GM18519 (cell line): ENCODE measurements around the gene MYF6.
"Not testable (repeated sequence)": the region's sequence is repeated elsewhere in the genome, so short reads cannot be mapped to it uniquely, and the experiment has no call there.

Experiments used
- ATAC-seq: cut with Tn5 transposase; IDR thresholded peaks from one replicate; pipeline ENCODE4 v1.9.1; 2021; ENCODE audit warnings: mild to moderate bottlenecking, moderate library complexity; ENCODE audit not compliant: unreplicated experiment, low FRiP score

MYF6 gene

DNA sequence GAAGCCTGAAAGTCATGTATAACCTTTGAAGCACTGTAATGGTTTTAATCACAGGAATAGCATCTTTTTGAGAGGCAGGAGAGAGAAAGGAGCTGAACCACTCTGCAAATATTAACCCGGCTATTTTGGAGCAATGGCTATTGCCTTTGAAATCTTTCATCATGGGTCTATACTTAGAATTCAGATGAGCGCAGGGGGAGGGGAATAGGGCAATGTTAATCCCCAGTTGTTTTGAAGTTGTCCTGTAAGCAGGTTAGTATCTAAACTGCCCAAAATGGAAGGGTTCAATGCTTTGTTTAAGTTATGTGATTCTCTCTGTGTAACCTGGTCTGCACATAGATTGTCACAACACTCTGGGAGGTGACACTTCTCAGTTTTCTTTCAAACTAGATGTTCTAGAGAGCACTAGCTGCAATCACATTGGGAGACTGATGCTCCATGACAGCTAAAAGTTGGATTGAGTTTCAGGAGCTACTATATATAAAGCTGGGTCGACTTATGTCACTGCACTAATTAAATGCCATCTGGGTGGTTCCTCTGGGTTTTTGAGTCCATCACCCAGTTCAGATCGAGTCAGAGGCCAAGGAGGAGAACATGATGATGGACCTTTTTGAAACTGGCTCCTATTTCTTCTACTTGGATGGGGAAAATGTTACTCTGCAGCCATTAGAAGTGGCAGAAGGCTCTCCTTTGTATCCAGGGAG, at the start of gene MYF6:
Gene MYF6, plus strand, starts transcription at position 509 of the 704 bp plus-strand sequence. Its CDS starts 86 bp downstream, at position 595.
- ATAC-seq, result no peak

DNA sequence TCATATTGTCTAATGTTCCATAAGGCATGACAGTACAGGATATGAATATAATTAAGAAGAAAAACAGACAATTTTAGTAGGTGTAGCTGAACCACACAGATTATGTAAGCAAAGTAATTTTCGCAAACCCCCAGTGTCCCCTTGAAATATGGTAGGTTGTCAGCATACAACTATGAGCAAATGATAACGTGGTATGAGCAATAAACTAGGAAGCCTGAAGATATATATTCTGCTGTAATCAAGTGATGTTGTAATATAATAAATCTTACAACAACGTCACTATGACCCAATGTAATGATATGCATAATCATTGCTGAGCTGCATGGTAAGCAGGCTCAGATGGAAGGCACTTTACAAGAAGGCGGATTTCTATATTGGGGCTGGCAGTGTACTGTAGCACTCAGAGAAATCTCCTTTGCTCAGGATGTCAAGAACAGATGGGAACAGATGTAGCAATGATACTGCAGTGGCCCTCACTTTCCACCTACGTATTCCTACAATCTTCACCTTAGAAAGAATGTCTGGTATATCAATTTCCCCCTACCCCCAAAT, 47.8 kb upstream of the MYF6 start:
- ATAC-seq, result no peak

DNA sequence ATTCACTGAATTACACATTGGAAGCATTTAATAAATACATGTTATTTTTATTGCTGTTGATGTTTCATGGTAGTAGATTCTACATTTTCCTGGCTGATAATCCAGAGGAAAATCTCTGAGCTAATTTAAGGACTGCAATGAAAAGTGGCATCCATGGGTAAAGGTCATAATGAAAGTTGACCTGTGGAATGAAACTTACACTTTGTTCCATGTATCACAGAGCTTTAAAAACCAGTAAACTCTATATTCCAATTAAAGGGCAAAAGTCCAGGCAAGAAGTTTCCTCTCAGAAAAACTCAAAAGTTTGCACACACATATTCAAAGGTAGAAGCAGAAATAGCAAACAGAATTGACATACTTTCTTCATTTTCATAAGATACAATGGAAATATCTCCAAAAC, 44.8 kb upstream of the MYF6 start:
- no peak for ATAC-seq

DNA sequence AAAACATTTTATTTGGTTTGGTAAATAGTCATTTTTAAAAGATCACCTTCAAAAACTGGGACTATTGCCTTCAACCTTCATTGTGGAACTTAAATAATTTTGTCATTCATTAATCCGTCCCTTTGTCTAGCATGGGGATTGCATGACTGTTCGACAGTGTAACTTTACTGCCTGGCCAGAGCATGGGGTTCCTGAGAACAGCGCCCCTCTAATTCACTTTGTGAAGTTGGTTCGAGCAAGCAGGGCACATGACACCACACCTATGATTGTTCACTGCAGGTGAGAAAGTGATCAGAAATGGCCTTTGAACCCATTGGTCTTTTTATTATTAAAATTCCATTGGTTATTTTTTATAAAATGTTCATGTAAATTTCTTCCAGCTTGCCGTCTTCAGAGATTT, 37.2 kb upstream of the MYF6 start:
- ATAC-seq, result no peak

DNA sequence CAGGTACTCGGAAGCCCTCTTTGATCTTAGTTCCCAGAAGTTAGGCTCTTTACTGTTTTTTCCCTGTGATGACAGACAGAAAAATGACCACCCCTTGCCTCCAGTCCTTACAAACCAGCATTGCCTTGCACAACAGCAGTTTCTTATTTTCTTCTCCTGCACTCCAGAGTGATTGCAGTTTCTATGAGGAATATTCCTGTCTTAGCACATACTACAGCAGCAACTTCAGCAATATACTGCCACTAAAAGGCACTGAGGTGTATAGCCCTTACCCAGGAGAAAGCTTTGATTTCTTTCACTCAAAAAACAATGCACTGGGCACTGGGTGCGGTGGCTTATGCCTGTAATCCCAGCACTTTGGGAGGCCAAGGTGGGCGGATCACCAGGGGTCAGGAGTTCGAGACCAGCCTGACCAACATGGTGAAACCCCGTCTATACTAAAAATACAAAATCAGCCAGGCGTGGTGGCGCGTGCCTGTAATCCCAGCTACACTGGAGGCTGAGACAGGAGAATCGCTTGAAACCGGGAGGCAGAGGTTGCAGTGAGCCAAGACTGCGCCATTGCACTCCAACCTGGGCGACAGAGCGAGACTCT, 31.3 kb upstream of the MYF6 start:
- not testable (repeated sequence) for ATAC-seq

DNA sequence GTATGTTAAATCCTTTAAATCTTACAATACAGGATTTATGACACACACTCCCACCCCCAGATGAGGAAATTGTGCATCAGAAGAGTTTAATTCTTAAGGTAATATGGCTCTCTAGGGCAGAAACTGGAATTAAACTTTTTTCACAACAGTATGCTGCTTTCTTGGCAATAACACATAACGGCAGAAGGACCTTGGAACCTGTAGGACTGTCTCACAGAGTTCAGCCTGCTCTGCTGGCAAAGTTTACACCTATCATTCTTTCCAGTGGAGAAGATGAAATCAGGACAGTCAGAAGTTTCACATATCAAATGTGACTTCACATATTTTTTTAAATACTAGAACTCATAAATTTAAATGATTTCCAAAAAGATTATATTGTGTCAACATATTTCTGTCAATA, 30.6 kb upstream of the MYF6 start:
- ATAC-seq, result no peak

DNA sequence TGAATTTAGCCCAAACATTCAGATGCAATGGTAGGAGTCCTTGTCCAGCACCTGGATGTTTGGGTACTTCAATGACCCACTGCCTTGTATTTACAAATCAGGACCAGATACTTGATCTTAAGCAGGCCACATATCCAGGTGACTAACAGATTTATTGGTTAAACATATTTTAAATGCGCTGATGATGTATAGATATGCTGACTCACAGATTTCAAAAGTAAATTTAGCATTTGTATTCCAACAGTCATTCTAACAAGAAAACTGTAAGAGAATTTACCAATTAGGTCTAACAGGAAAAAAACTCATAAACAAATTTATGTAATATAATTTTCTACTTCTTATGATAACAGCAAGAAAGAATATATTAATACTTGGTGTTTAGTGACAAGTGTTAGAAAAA, 29.4 kb upstream of the MYF6 start:
- ATAC-seq, result no peak

DNA sequence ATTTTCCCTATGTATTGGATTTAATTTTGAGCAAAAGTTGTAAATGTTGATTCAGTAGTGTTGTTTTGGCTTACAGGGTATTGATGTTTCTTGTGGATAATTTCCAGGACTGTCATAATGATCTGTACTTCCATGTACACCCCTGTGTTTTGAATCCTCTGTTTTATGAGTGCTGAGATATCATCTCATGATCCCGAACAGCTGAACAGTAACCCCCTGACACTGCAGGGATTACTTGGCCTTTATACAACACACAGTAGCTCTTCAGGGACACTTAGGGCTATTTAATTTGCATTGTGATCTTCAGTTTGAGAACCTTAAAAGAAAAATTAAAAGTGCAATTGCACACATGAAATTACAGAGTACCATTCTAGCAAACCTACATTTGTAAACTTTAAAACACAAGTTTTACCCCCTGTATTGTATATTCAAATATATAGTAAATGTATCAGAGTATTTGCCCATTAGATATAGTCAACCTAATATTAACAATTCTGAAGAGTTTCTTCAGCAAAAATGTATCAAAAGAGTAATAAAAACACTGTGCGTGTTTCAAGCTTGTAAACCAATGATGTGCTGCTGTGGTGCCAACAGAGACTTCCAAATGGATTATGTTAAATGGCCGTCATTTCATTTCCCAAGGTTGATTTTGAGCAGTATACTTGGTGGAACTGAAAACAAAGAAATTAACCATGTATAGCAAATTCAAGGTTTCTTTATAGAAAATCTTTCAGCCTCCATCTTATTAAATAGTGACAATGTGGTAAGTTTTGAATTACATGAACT, 27.9 kb upstream of the MYF6 start:
- no peak for ATAC-seq

DNA sequence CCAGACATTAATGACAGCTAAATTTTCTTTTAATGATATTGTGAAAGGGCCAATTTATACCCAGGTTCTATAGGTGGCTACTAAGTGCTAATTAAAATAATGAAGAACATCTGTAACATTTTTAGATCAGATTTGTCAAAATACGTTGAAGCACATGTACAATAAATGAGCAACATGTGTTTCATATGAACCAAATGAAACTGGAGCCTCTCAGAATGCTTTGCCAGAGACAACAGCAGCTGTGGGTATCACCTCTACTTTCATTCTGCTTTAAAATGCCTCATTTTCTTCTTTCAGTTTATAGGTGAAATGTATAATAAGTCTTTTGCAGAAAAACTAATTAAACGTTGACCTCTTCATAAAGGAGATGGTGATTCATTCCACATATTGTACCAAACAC, 26.1 kb upstream of the MYF6 start:
- no peak for ATAC-seq

DNA sequence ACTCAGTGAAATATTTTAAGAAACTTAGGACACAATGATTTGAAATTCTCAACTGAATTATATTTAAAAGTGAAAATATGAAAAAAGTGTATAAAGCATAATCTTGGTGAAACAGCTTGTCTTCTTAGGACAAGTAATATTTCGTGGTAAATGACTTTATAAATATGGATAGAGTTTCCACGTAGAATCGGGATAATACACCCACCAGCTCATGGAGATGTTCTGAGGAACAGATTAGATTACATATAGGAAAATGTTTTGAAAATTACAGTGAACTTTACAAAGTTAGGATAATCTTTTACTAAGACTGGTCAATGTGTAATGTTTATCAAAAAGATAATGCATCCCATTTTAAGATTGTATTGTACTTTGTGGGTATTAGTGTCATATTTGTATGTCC, 25.6 kb upstream of the MYF6 start:
- no peak for ATAC-seq

DNA sequence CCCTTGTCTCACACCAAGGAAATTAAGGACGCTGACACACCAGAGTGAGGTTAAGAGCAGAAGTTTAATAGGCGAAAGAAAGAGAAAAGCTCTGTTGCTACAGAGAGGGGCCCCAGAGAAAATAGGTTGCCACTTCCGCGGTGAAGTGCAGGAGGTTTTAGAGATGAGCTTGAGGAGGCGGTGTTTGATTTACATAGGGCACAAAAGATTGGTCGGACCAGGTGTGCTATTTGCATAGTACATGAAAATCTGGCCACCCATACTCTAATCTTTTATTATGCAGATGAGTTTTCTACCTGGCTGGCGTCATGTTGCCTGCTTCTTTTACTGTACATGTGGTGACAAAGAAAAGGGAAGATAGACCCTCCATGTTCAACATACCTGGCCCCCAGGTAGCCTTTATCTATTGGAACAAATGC, 23.3 kb upstream of the MYF6 start:
- ATAC-seq, result no peak

DNA sequence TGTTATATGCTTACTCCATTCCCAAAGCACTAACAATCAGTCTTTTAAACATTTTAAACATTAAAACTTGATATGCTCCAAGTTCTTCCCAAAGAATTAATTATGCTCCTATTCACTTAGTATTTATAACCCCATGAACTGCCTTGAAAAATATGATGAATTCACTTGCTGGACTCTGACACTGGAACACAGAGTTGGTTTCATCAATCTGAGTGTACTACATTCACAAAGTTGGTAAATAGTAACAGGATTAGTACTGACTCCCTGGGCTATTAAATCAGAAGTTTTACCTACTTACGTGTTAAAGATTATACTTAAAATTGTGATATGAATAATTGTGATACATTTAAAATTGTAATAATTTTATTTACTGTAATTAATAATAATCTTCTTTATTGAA, 17.3 kb upstream of the MYF6 start:
- ATAC-seq, result no peak

DNA sequence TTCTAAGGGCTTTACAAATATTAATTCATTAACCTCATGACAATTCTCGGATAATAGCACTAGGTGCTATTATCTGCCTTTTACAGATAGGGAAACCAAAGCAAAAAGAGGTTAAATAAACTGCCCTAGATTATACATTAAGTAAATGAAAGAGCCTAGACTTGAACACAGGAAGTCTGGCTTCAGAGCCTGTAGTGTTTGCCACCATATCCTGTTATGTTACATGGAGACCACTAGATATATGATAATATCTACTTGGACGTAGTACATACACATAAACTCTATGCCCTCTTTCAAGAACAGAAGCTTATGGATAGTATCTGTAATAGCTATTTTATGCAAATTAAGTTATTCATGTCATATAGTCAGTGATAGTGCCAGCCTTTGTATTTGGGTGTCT, 16.9 kb upstream of the MYF6 start:
- no peak for ATAC-seq

DNA sequence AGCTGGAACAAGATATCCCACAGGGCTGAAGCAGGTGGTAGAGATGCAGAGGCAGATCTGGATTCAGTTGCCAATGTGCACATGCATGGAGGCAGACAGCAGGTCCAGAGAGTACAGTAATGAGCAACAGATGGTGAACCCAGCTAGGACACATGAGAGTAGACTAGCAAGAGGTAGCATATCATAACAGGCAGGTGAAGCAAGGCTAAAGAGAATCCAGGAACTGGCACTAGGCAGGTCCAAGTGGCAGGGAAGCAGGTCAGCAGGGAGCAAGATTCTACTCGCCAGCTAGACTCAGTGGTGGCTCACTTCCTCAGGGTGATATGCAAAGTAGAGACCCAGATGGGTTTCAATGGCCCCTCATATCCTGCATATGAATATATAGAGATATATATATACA, 15.3 kb upstream of the MYF6 start:
- ATAC-seq, result peak; percentile 39

DNA sequence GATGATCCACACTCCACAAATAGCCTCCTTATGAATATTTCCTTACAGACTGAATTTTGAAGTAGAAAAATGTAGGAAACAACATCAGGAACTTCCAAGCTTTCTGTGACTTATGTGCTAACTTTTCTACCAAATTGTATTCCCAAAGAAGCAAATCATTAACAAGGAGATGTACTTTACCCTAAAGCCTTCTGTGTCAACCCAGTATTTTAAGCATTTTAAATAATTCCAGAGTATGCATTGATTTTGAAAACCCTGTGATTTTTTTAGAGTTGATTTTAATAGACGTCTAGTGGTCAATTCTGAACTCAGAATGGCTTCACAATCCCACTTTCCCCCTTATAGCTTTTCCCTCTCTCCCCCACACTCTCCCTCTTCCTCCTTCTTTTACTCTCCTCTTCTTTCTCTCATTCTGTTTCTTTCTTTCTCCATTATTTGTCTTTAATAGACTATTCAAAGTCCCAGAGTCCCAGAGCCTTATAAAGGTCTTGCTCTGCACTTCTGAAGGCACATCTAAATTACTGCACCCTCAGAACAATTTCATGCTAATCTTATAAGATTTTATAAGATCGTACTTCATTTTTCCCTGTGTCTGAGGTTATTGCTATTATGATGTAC, 10.1 kb upstream of the MYF6 start:
- ATAC-seq, result no peak

DNA sequence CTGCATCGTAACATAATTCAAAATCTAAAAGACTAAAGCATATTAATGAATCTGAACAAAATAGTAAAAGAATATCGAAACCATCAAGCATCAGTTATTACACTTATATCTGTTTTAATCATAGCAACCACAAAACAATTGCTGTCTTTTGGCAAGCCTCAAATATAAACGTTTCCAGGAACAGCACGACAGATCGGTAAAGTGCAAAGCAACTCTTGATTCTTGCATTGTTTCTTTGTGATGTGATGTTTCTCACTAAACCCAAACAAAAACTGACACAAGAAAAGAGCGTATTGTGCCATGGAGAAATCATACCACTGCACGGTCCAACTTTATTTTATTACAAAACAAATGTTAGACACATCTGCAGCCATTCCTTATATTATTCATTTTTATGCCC, 9.2 kb upstream of the MYF6 start:
- no peak for ATAC-seq

DNA sequence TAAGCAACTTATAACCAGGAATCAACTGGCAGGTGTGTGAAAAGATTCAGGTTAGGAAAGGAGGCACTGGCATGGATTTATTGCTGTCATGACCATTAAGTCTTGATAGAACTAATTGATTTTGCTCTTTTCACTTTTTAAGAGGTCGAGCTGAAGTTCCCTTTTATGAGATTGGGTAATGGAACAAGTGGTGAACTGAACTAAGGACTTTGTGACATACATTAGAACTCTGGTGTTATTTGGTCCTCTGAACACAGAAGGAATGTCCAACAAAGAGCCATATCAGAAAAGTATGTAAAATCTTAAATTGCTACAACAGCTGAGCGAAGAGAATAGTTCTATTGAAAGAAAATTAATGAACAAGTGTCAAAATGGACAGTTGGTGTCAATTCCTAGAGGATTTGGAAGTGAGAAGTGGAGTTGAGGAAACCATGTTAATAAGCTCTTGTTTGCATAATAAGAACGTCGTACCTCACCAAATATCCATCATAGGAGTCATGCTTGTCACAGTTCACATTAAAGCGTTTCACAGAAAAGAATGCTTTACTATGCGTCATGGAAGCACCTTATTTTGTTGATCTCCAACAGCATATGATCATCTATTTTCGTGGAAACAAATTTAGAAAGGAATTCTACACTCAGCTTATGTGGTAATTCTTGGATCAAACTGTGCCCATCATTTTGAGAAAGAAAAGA, 8.4 kb upstream of the MYF6 start:
- ATAC-seq, result no peak

DNA sequence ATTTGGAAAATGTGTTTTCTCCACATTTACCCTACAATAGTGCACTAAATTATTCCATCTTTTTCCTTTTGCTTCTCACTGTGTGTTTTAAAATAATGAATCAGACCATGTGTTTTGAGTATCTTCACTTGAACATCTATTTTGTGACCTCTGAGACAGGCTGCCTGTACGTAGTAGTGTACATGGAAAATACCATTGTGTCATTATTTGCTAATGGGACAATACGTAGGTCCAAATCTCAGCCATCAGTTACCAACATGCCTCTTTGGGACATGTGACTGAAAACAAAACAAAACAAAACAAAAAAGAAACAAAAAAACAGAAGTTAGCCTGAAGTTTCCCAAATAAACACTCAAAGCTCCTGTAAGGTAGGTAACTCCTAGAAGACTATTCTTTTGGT, 7.1 kb upstream of the MYF6 start:
- ATAC-seq, result no peak

DNA sequence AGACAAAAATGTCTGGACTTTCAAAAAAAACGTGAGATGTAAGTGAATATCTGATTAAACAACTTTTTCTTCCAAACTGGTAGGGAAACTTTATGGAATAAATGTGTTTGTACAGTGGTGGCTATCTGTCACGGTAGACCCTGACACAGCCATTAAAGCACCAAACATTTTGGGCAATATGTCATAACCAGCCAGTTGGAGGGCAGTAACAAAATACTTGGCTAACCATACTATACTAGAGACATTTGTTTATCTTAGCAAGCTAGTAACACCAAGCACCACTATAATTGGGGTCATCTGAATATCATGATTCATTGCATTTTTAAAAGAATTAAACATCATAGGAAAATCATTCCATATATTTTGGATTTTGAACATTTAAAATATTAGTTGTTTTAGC, 6.0 kb upstream of the MYF6 start:
- ATAC-seq, result no peak
